Measurements from ENCODE around the gene DCST1. TPM values are rescaled to one million over a fixed set of nuclear protein-coding genes. Genes with fewer than 3 reads are reported as not detected.

DCST1 gene
- total RNA-seq, 1 donor from 2014 or later = not detected

- Histone ChIP-seq H3K4me3 (ENCODE audit: low read depth, low read length) (peak overlapping the region; percentile 94), H3K36me3 (ENCODE audit: control insufficient read depth, insufficient read depth, low read length) (no peaks in the 10 kb centered on the region), H3K27me3 (ENCODE audit: control insufficient read depth, insufficient read depth, low read length) (no peaks in the 10 kb centered on the region)
- no peak for TF ChIP-seq CTCF (IDR thresholded peaks at IDR 0.05; ENCODE audit: insufficient read depth, low read length, poor library complexity, severe bottlenecking)
- DNase-seq (ENCODE audit: low read depth) = no peak
Measured at GRCh38 chr1:155003227-155003765, 30.3 kb upstream of the DCST1 start.

GRCh38 chr1:155003766-155004351, 29.8 kb upstream of the DCST1 start:
- Histone ChIP-seq H3K4me3 (ENCODE audit: low read depth, low read length) (peak overlapping the region; percentile 94), H3K27me3 (ENCODE audit: control insufficient read depth, insufficient read depth, low read length) (no peaks in the 10 kb centered on the region), H3K36me3 (ENCODE audit: control insufficient read depth, insufficient read depth, low read length) (no peaks in the 10 kb centered on the region)
- DNase-seq (ENCODE audit: low read depth) = no peak
- TF ChIP-seq CTCF (IDR thresholded peaks at IDR 0.05; ENCODE audit: insufficient read depth, low read length, poor library complexity, severe bottlenecking) = no peak

GRCh38 chr1:155004352-155005075, 29.1 kb upstream of the DCST1 start:
- H3K4me3 ChIP-seq (ENCODE audit: low read depth, low read length) = peak overlapping the region; percentile 94
- no peaks in the 10 kb centered on the region for H3K36me3 ChIP-seq (ENCODE audit: control insufficient read depth, insufficient read depth, low read length)
- no peaks in the 10 kb centered on the region for H3K27me3 ChIP-seq (ENCODE audit: control insufficient read depth, insufficient read depth, low read length)
- DNase-seq (ENCODE audit: low read depth) = no peak
- no peak for TF ChIP-seq CTCF (IDR thresholded peaks at IDR 0.05; ENCODE audit: insufficient read depth, low read length, poor library complexity, severe bottlenecking)

- no peaks in the 10 kb centered on the region for H3K27me3 ChIP-seq (ENCODE audit: control insufficient read depth, insufficient read depth, low read length)
- no peak for DNase-seq (ENCODE audit: low read depth)
- H3K4me3 ChIP-seq (ENCODE audit: low read depth, low read length) = no peak overlapping the region
- TF ChIP-seq CTCF (IDR thresholded peaks at IDR 0.05; ENCODE audit: insufficient read depth, low read length, poor library complexity, severe bottlenecking) = no peak
- H3K36me3 ChIP-seq (ENCODE audit: control insufficient read depth, insufficient read depth, low read length) = no peaks in the 10 kb centered on the region
Measured at GRCh38 chr1:155005076-155006011, 28.3 kb upstream of the DCST1 start.

- no peak for TF ChIP-seq CTCF (IDR thresholded peaks at IDR 0.05; ENCODE audit: insufficient read depth, low read length, poor library complexity, severe bottlenecking)
- H3K4me3 ChIP-seq (ENCODE audit: low read depth, low read length) = no peak overlapping the region
- no peaks in the 10 kb centered on the region for H3K36me3 ChIP-seq (ENCODE audit: control insufficient read depth, insufficient read depth, low read length)
- no peak for DNase-seq (ENCODE audit: low read depth)
- H3K27me3 ChIP-seq (ENCODE audit: control insufficient read depth, insufficient read depth, low read length) = no peaks in the 10 kb centered on the region
Measured at GRCh38 chr1:155006601-155007101, 27.0 kb upstream of the DCST1 start.
